ENCODE measurements around the gene MESD.

Gene MESD

GRCh38 chr15:81015621-81016488 lies 26.2 kb upstream of the MESD start:
- DNase-seq (ENCODE audit: low read depth, low spot score) = peak; percentile 20

- DNase-seq (ENCODE audit: low read depth, low spot score) = no peak
Measured at GRCh38 chr15:81014446-81015093, 25.0 kb upstream of the MESD start.

- no peak for DNase-seq (ENCODE audit: low read depth, low spot score)
Measured at GRCh38 chr15:81013396-81013929, 23.8 kb upstream of the MESD start.

GRCh38 chr15:81012588-81012987 lies 23.0 kb upstream of the MESD start:
- no peak for DNase-seq (ENCODE audit: low read depth, low spot score)

GRCh38 chr15:81011593-81011992 lies 22.0 kb upstream of the MESD start:
- DNase-seq (ENCODE audit: low read depth, low spot score) = no peak

- DNase-seq (ENCODE audit: low read depth, low spot score) = no peak
Measured at GRCh38 chr15:81010086-81010485, 20.5 kb upstream of the MESD start.

GRCh38 chr15:81008312-81008711 lies 18.7 kb upstream of the MESD start:
- DNase-seq (ENCODE audit: low read depth, low spot score) = no peak

- DNase-seq (ENCODE audit: low read depth, low spot score) = no peak
Measured at GRCh38 chr15:81007428-81008064, 17.9 kb upstream of the MESD start.

- no peak for DNase-seq (ENCODE audit: low read depth, low spot score)
Measured at GRCh38 chr15:81006124-81006523, 16.5 kb upstream of the MESD start.

- no peak for DNase-seq (ENCODE audit: low read depth, low spot score)
Measured at GRCh38 chr15:81003097-81003350, 13.4 kb upstream of the MESD start.

GRCh38 chr15:81002331-81003096 lies 12.9 kb upstream of the MESD start:
- DNase-seq (ENCODE audit: low read depth, low spot score) = no peak

GRCh38 chr15:81002009-81002330 lies 12.4 kb upstream of the MESD start:
- DNase-seq (ENCODE audit: low read depth, low spot score) = peak; percentile 68

- peak; percentile 76 for DNase-seq (ENCODE audit: low read depth, low spot score)
Measured at GRCh38 chr15:81001152-81002008, 11.8 kb upstream of the MESD start.

GRCh38 chr15:81000624-81001151 lies 11.1 kb upstream of the MESD start, which contains the start of gene TLNRD1:
TLNRD1 (plus strand) TSS chr15:81000923; CDS start chr15:81002272, 1,349 bp downstream.
- peak; percentile 95 for DNase-seq (ENCODE audit: low read depth, low spot score)

- DNase-seq (ENCODE audit: low read depth, low spot score) = no peak
Measured at GRCh38 chr15:81000144-81000623, 10.6 kb upstream of the MESD start.

- no peak for DNase-seq (ENCODE audit: low read depth, low spot score)
Measured at GRCh38 chr15:80999623-81000036, 10.0 kb upstream of the MESD start.

GRCh38 chr15:80998251-80998650 lies 8.6 kb upstream of the MESD start:
- DNase-seq (ENCODE audit: low read depth, low spot score) = no peak

GRCh38 chr15:80997692-80998091 lies 8.1 kb upstream of the MESD start:
- DNase-seq (ENCODE audit: low read depth, low spot score) = no peak

- peak; percentile 13 for DNase-seq (ENCODE audit: low read depth, low spot score)
Measured at GRCh38 chr15:80996247-80996646, 6.6 kb upstream of the MESD start.

- DNase-seq (ENCODE audit: low read depth, low spot score) = no peak
Measured at GRCh38 chr15:80992441-80992840, 2.8 kb upstream of the MESD start.

GRCh38 chr15:80992006-80992405 lies 2.4 kb upstream of the MESD start:
- DNase-seq (ENCODE audit: low read depth, low spot score) = no peak
